GM12872 (cell line): Measurements from ENCODE around the gene SC5D.
A peak's percentile ranks its signal among the peaks of the same experiment; 100 is the strongest.

Source experiments
- TF ChIP-seq, protein P1 (sequence below): IDR thresholded peaks from 3 replicates; pipeline ENCODE4 v1.5.1; 2011; ENCODE audit warnings: low read depth, mild to moderate bottlenecking, low read length, moderate library complexity; ENCODE audit not compliant: insufficient read depth

SC5D gene

DNA sequence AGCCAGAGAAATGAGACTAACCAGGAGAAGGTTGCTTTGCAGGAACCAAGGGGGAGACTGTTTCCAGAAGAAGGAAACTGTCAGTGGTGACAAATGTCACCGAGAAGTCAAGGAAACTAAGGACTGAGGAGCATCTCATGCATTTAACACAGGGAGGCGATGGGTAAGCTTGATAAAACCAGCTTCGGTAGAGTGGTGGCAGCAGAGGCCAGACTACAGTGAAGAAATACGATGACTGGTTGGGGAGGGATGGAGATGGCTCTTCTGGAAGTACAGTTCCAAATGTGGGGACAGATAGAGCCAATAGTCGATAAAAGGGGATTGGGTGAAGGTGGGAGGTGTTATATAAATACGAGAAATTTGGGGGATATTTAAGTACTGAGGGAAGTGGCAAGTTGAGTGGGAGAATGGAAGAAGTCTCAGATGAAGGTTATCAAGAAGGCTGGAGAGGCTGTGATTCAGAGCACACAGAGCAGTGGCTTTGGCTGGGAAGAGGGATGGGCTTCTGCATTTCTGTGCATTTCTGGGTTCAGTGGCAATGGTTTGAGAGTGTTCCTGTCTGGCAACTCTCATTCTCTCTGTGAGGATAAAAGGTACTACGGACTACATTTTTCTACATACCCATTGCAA is 29.2 kb downstream of the SC5D start:
- TF ChIP-seq, protein P1, sequence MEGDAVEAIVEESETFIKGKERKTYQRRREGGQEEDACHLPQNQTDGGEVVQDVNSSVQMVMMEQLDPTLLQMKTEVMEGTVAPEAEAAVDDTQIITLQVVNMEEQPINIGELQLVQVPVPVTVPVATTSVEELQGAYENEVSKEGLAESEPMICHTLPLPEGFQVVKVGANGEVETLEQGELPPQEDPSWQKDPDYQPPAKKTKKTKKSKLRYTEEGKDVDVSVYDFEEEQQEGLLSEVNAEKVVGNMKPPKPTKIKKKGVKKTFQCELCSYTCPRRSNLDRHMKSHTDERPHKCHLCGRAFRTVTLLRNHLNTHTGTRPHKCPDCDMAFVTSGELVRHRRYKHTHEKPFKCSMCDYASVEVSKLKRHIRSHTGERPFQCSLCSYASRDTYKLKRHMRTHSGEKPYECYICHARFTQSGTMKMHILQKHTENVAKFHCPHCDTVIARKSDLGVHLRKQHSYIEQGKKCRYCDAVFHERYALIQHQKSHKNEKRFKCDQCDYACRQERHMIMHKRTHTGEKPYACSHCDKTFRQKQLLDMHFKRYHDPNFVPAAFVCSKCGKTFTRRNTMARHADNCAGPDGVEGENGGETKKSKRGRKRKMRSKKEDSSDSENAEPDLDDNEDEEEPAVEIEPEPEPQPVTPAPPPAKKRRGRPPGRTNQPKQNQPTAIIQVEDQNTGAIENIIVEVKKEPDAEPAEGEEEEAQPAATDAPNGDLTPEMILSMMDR: peak; percentile 69

- TF ChIP-seq, protein P1: no peak
Measured at GRCh38 chr11:121323046-121323607, 30.6 kb downstream of the SC5D start.

DNA sequence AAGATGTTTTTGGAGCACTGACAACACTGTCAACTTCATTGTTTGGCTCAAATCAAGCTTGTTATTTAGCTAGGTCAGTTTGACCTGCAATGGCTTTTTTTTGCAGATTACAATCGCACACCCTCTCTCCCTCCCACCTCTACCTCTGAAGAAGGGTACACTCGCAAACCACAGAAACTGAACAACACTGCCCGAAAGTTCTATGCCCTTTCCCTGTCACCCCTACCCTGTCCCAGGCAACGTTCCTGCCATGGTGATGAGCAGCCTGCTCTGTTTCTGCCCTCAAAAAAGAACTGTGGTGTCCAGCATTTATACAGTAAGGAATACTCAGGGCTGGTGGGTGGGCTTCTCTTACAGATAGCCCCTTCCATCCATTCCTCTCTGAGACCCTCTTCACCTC is 33.7 kb downstream of the SC5D start:
- TF ChIP-seq, protein P1: no peak

DNA sequence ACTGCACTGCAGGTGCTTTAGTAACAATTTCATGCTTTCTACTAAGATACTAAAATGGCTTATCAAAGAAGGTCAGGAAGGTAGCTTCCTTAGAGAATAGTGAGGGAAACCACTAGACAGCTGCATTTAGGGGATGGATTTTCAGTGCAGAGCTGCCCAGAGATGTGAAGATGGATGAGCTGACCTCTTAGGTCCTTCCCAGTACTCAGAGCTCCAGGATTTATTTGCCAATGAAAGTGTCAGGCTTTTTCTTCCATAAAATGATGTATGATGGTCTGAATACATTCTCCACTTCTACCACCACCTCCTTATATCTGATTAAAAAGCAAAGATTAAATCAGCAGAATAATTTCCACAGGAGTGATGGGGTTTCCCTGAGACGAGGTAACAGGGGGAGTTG is 35.0 kb downstream of the SC5D start:
- TF ChIP-seq, protein P1: no peak

- TF ChIP-seq, protein P1: no peak
Measured at GRCh38 chr11:121328176-121328966, 35.8 kb downstream of the SC5D start.

DNA sequence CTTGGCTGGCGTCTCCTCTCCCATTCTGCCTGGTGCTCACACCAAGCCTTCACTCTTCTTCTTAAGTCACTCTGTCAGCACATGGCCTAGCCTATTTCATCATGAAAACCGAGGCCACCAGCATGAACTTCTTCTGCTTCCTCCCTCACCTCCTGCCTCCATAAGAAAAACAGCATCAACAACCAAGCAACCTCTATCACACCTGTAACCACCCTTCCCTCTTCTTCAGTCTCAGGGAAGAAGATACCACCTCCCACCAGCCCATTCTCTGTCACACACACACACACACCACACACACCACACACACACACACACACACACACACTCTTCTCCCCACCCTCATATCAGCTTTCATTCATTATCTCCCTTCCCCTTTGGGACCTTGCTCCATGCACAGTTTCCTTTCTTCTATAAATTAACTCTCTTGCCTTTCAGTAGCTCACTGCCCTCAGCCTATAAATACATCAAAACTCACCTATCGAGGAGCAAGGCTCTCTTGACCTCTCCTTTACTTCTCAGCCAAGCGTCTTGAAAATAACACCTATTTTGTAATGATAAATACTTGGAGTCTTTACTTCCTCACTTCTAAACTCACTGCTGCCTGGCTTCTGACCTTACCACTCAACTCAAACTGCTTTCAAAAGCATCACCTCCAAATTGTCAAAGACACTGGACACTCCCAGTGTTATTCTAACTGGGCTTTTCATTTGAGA is 36.6 kb downstream of the SC5D start:
- TF ChIP-seq, protein P1: no peak
